K562 (cell line): ENCODE data around the gene TIMM44. TPM values are rescaled to one million over a fixed set of nuclear protein-coding genes. Genes with fewer than 3 reads are reported as not detected.

Experiments used
- CC2D1A ChIP-seq: fragments of 450-650 bp; IDR thresholded peaks from 2 replicates; pipeline ENCODE4 v1.6.1; 2017; ENCODE audit warnings: mild to moderate bottlenecking
- FOXP1 ChIP-seq: sonication (generic); formaldehyde crosslinking; IDR thresholded peaks from 2 replicates; pipeline ENCODE4 v1.8.0; 2022; ENCODE audit warnings: mild to moderate bottlenecking, missing genetic modification reagents
- HNRNPL ChIP-seq: fragments of 200-400 bp; formaldehyde crosslinking; IDR thresholded peaks from 2 replicates; pipeline ENCODE4 v1.6.1; 2017; ENCODE audit warnings: low read depth, mild to moderate bottlenecking, low read length
- KAT2B ChIP-seq: IDR thresholded peaks from one replicate; pipeline ENCODE4 v1.6.1; 2012; ENCODE audit warnings: low read depth, mild to moderate bottlenecking, control low read depth, inconsistent platforms, low read length, moderate library complexity
- KLF16 ChIP-seq: IDR thresholded peaks from 2 replicates; pipeline ENCODE4 v1.6.1; 2016; ENCODE audit warnings: antibody characterized with exemption
- LARP7 ChIP-seq: fragments of 450-650 bp; IDR thresholded peaks from 2 replicates; pipeline ENCODE4 v1.6.1; 2016
- MAX ChIP-seq: sonication (generic); formaldehyde crosslinking; IDR thresholded peaks from 2 replicates; pipeline ENCODE4 v1.9.0; 2022; ENCODE audit warnings: mild to moderate bottlenecking, missing genetic modification reagents
- MAZ ChIP-seq, 2 experiments: fragments of 450-650 bp in 1 of 2; sonication (generic) in 1 of 2; formaldehyde crosslinking; IDR thresholded peaks in 1 of 2; conservative IDR thresholded peaks in 1 of 2; 2 replicates each; pipeline versions ENCODE4 v1.4.0 to v1.5.0; 2020; ENCODE audit warnings: mild to moderate bottlenecking in 1 of 2, missing genetic modification reagents in 1 of 2
- MLX ChIP-seq, 2 experiments: fragments of 450-650 bp in 1 of 2; sonication (generic) in 1 of 2; formaldehyde crosslinking; conservative IDR thresholded peaks; 2 replicates each; pipeline versions ENCODE4 v1.4.0 to v1.8.1; 2020 to 2022; ENCODE audit warnings: mild to moderate bottlenecking in 1 of 2, missing genetic modification reagents in 1 of 2
- NRF1 ChIP-seq, 2 experiments: fragments of 450-650 bp; IDR thresholded peaks in 1 of 2; conservative IDR thresholded peaks in 1 of 2; 2 replicates each; pipeline ENCODE4 v1.6.1; 2014; ENCODE audit warnings: mild to moderate bottlenecking in 2 of 2
- PURB ChIP-seq: sonication (generic); formaldehyde crosslinking; IDR thresholded peaks from 2 replicates; pipeline ENCODE4 v1.9.0; 2021; ENCODE audit warnings: low read depth, mild to moderate bottlenecking, missing genetic modification reagents
- PYGO2 ChIP-seq: fragments of 450-650 bp; IDR thresholded peaks from 2 replicates; pipeline ENCODE4 v1.6.1; 2016; ENCODE audit warnings: mild to moderate bottlenecking, missing genetic modification characterization, moderate library complexity, missing compliant biosample characterization
- SNIP1 ChIP-seq: fragments of 450-650 bp; IDR thresholded peaks from 2 replicates; pipeline ENCODE4 v1.7.1; 2017; ENCODE audit warnings: low read depth, mild to moderate bottlenecking
- SPI1 ChIP-seq: IDR thresholded peaks from 2 replicates; pipeline ENCODE4 v1.6.1; 2011; ENCODE audit warnings: low read depth, low read length, control low read depth, borderline replicate concordance
- TEAD4 ChIP-seq, 2 experiments: sonication (generic) in 1 of 2; formaldehyde crosslinking in 1 of 2; IDR thresholded peaks; 2 replicates each; pipeline versions ENCODE4 v1.6.1 to v1.8.0; 2012 to 2022; ENCODE audit warnings: borderline replicate concordance in 1 of 2, inconsistent platforms in 1 of 2, low read length in 1 of 2, mild to moderate bottlenecking in 1 of 2, missing genetic modification reagents in 1 of 2
- ZKSCAN1 ChIP-seq: fragments of 150-350 bp; IDR thresholded peaks from 2 replicates; pipeline ENCODE4 v1.6.1; 2016; ENCODE audit warnings: low read depth, low read length
- ZNF146 ChIP-seq: IDR thresholded peaks from one replicate; pipeline ENCODE4 v1.6.1; 2018; ENCODE audit warnings: missing compliant biosample characterization; ENCODE audit not compliant: unreplicated experiment
- ZNF212 ChIP-seq: fragments of 450-650 bp; formaldehyde crosslinking; IDR thresholded peaks from 2 replicates; pipeline ENCODE4 v1.4.0; 2020; ENCODE audit warnings: mild to moderate bottlenecking
- ZNF253 ChIP-seq: fragments of 250-450 bp; sonication (Bioruptor Pico); conservative IDR thresholded peaks from 2 replicates; pipeline ENCODE4 v1.6.1; 2021; ENCODE audit warnings: mild to moderate bottlenecking
- ZNF311 ChIP-seq: fragments of 250-450 bp; sonication (Bioruptor Pico); IDR thresholded peaks from 2 replicates; pipeline ENCODE4 v1.4.0; 2020; ENCODE audit warnings: mild to moderate bottlenecking, moderate library complexity
- ZNF384 ChIP-seq: IDR thresholded peaks from 2 replicates; pipeline ENCODE4 v1.6.1; 2012; ENCODE audit warnings: low read depth, low read length, improper control_type of control experiment
- ZNF79 ChIP-seq: fragments of 250-450 bp; sonication (Bioruptor Pico); IDR thresholded peaks from 2 replicates; pipeline ENCODE4 v1.4.0; 2020; ENCODE audit warnings: low read depth, mild to moderate bottlenecking, moderate library complexity
- ZSCAN32 ChIP-seq: fragments of 450-650 bp; formaldehyde crosslinking; IDR thresholded peaks from 2 replicates; pipeline ENCODE4 v1.4.0; 2020; ENCODE audit warnings: mild to moderate bottlenecking, moderate library complexity
- polyA plus RNA-seq, 8 experiments: library from polyadenylated mRNA; depleted of rRNA in 4 of 8; stranded (reverse) in 5 of 8; unstranded in 3 of 8; fragments of >200 nt; fragmentation: Nextera tagmentation in 2 of 8; fragmentation: Illumina TruSeq in 1 of 8; extraction: Ambion mirVana in 2 of 8; extraction: Trizol in 1 of 8; gene quantifications; 2 replicates each; pipeline versions ENCODE4 v1.2.1 to v1.2.3, GENCODE V29; 2011 to 2014; ENCODE audit warnings: inconsistent platforms in 1 of 8, missing spikeins in 1 of 8
- total RNA-seq, 7 experiments: library from RNA; depleted of rRNA in 6 of 7; stranded (reverse); fragments of >200 nt in 6 of 7; fragmentation: Illumina TruSeq in 2 of 7; extraction: Trizol in 2 of 7; gene quantifications; 2 replicates each; pipeline versions ENCODE4 v1.2.1 to v1.2.3, GENCODE V29; 2011 to 2021; ENCODE audit warnings: low replicate concordance in 1 of 7
- TF ChIP-seq, protein P1 (sequence below): sonication (generic); formaldehyde crosslinking; IDR thresholded peaks from 2 replicates; pipeline ENCODE4 v1.8.0; 2022; ENCODE audit warnings: missing genetic modification reagents, mild to moderate bottlenecking, borderline replicate concordance
- TF ChIP-seq, protein P2 (sequence below): fragments of 250-450 bp; sonication (Bioruptor Pico); IDR thresholded peaks from 2 replicates; pipeline ENCODE4 v1.8.0; 2022; ENCODE audit warnings: moderate library complexity, mild to moderate bottlenecking, inconsistent platforms

The TIMM44 gene
- total and polyA plus RNA-seq, 9 of the 15 experiments (the other 6 are each of a cell fraction or from before 2014, with no cell fraction given) = 10.3 to 231 (median 89.3) TPM

GRCh38 chr19:7903244-7904073 is 40.0 kb downstream of the TIMM44 start, which contains the start of gene MAP2K7 (continued):
- no peak for TF ChIP-seq ZNF384
- peak; percentile 71 to 75; a peak in 3 of 4 replicates for TF ChIP-seq MAZ (CRISPR knock-in tag; conservative IDR thresholded peaks at IDR 0.05 in 1 of 2, IDR thresholded peaks at IDR 0.05 in 1 of 2)
- TF ChIP-seq, protein P1, sequence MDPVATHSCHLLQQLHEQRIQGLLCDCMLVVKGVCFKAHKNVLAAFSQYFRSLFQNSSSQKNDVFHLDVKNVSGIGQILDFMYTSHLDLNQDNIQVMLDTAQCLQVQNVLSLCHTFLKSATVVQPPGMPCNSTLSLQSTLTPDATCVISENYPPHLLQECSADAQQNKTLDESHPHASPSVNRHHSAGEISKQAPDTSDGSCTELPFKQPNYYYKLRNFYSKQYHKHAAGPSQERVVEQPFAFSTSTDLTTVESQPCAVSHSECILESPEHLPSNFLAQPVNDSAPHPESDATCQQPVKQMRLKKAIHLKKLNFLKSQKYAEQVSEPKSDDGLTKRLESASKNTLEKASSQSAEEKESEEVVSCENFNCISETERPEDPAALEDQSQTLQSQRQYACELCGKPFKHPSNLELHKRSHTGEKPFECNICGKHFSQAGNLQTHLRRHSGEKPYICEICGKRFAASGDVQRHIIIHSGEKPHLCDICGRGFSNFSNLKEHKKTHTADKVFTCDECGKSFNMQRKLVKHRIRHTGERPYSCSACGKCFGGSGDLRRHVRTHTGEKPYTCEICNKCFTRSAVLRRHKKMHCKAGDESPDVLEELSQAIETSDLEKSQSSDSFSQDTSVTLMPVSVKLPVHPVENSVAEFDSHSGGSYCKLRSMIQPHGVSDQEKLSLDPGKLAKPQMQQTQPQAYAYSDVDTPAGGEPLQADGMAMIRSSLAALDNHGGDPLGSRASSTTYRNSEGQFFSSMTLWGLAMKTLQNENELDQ (CRISPR knock-in tag) = no peak
- no peak for TF ChIP-seq PURB (CRISPR knock-in tag)
- TF ChIP-seq CC2D1A = no peak
- TF ChIP-seq ZNF253 (CRISPR knock-in tag) = no peak
- TF ChIP-seq MLX (CRISPR knock-in tag; conservative IDR thresholded peaks at IDR 0.05) = no peak
- TF ChIP-seq NRF1 (conservative IDR thresholded peaks at IDR 0.05 in 1 of 2, IDR thresholded peaks at IDR 0.05 in 1 of 2) = peak; percentile 100
- TF ChIP-seq MAX (CRISPR knock-in tag) = peak; percentile 99
- TF ChIP-seq SNIP1 = no peak
- TF ChIP-seq KLF16 = peak; percentile 42; the same call in 1 of the 2 replicates
- no peak for TF ChIP-seq ZNF146 (CRISPR knock-in tag)
- no peak for TF ChIP-seq HNRNPL
- no peak for TF ChIP-seq LARP7
- TF ChIP-seq SPI1 = no peak
- TF ChIP-seq, protein P2, sequence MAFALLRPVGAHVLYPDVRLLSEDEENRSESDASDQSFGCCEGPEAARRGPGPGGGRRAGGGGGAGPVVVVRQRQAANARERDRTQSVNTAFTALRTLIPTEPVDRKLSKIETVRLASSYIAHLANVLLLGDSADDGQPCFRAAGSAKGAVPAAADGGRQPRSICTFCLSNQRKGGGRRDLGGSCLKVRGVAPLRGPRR (CRISPR knock-in tag) = no peak
- no peak for TF ChIP-seq ZNF79 (CRISPR knock-in tag)
- TF ChIP-seq TEAD4 (IDR thresholded peaks at IDR 0.05; ENCODE audit: low read length) = no peak
- TF ChIP-seq TEAD4 (CRISPR knock-in tag; IDR thresholded peaks at IDR 0.05; ENCODE audit: borderline replicate concordance) = 0 out of 2 replicates have a peak, but pooled peaks have one; percentile 43
- no peak for TF ChIP-seq ZNF311 (CRISPR knock-in tag)
- peak; percentile 33; the same call in 1 of the 2 replicates for TF ChIP-seq FOXP1 (CRISPR knock-in tag)
- no peak for TF ChIP-seq PYGO2 (tag)
- no peak for TF ChIP-seq ZSCAN32 (CRISPR knock-in tag)
- no peak for TF ChIP-seq ZNF212
- TF ChIP-seq KAT2B = peak; percentile 88
- TF ChIP-seq ZKSCAN1 = 0 out of 2 replicates have a peak, but pooled peaks have one; percentile 37
